ENCODE data around the gene ZFR.

GRCh38 chr5:32309761-32310160 is 134.8 kb downstream of the ZFR start:
- no peak for TF ChIP-seq CTCF (IDR thresholded peaks at IDR 0.05; ENCODE audit: low read depth, low read length)
- TF ChIP-seq EZH2phosphoT487 (IDR thresholded peaks at IDR 0.05; ENCODE audit: low read depth) = no peak

All from OCI-LY3 (cell line).